ENCODE data around the gene DMRTC2. TPM values are rescaled to one million over a fixed set of nuclear protein-coding genes. Genes with fewer than 3 reads are reported as not detected.

Gene DMRTC2
- total and polyA plus RNA-seq, 2 of the 13 experiments (the other 11 are each of a cell fraction or from before 2014, with no cell fraction given): not detected

GRCh38 chr19:41853768-41854167 lies 8.9 kb downstream of the DMRTC2 start (continued):
- TF ChIP-seq RFX5 (IDR thresholded peaks at IDR 0.05; ENCODE audit: low read depth, low read length) (no peak), CEBPB (IDR thresholded peaks at IDR 0.05; ENCODE audit: borderline replicate concordance, low read depth, low read length) (no peak), ZNF83 (CRISPR knock-in tag; IDR thresholded peaks at IDR 0.05; ENCODE audit: borderline replicate concordance) (no peak), ZNF274 (CRISPR knock-in tag; IDR thresholded peaks at IDR 0.05) (no peak), ZFX (CRISPR knock-in tag; IDR thresholded peaks at IDR 0.05; ENCODE audit: low read depth) (no peak), FOXO1 (CRISPR knock-in tag; IDR thresholded peaks at IDR 0.05) (no peak), IKZF1 (IDR thresholded peaks at IDR 0.05) (no peak), PAX8 (CRISPR knock-in tag; IDR thresholded peaks at IDR 0.05; ENCODE audit: borderline replicate concordance) (no peak)

- no peak for FAIRE-seq
- 9% methylated on average over 8 of the region's 8 CpGs for WGBS (ENCODE audit: low lambda C conversion rate)
- BruUV-seq (replicated peaks): no TSS peak
- peak in 1 of 2 experiments; percentile 45; a peak in 1 of 4 replicates for TF ChIP-seq POLR2A (IDR thresholded peaks at IDR 0.05; ENCODE audit: insufficient read depth in 1 of 2, low read depth in 2 of 2, low read length in 2 of 2)
- TF ChIP-seq, protein P1, sequence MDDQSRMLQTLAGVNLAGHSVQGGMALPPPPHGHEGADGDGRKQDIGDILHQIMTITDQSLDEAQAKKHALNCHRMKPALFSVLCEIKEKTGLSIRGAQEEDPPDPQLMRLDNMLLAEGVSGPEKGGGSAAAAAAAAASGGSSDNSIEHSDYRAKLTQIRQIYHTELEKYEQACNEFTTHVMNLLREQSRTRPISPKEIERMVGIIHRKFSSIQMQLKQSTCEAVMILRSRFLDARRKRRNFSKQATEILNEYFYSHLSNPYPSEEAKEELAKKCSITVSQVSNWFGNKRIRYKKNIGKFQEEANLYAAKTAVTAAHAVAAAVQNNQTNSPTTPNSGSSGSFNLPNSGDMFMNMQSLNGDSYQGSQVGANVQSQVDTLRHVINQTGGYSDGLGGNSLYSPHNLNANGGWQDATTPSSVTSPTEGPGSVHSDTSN (CRISPR knock-in tag; IDR thresholded peaks at IDR 0.05; ENCODE audit: borderline replicate concordance): no peak
- TF ChIP-seq, protein P2, sequence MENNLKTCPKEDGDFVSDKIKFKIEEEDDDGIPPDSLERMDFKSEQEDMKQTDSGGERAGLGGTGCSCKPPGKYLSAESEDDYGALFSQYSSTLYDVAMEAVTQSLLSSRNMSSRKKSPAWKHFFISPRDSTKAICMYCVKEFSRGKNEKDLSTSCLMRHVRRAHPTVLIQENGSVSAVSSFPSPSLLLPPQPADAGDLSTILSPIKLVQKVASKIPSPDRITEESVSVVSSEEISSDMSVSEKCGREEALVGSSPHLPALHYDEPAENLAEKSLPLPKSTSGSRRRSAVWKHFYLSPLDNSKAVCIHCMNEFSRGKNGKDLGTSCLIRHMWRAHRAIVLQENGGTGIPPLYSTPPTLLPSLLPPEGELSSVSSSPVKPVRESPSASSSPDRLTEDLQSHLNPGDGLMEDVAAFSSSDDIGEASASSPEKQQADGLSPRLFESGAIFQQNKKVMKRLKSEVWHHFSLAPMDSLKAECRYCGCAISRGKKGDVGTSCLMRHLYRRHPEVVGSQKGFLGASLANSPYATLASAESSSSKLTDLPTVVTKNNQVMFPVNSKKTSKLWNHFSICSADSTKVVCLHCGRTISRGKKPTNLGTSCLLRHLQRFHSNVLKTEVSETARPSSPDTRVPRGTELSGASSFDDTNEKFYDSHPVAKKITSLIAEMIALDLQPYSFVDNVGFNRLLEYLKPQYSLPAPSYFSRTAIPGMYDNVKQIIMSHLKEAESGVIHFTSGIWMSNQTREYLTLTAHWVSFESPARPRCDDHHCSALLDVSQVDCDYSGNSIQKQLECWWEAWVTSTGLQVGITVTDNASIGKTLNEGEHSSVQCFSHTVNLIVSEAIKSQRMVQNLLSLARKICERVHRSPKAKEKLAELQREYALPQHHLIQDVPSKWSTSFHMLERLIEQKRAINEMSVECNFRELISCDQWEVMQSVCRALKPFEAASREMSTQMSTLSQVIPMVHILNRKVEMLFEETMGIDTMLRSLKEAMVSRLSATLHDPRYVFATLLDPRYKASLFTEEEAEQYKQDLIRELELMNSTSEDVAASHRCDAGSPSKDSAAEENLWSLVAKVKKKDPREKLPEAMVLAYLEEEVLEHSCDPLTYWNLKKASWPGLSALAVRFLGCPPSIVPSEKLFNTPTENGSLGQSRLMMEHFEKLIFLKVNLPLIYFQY (CRISPR knock-in tag; IDR thresholded peaks at IDR 0.05; ENCODE audit: borderline replicate concordance): no peak
- TF ChIP-seq, protein P3, sequence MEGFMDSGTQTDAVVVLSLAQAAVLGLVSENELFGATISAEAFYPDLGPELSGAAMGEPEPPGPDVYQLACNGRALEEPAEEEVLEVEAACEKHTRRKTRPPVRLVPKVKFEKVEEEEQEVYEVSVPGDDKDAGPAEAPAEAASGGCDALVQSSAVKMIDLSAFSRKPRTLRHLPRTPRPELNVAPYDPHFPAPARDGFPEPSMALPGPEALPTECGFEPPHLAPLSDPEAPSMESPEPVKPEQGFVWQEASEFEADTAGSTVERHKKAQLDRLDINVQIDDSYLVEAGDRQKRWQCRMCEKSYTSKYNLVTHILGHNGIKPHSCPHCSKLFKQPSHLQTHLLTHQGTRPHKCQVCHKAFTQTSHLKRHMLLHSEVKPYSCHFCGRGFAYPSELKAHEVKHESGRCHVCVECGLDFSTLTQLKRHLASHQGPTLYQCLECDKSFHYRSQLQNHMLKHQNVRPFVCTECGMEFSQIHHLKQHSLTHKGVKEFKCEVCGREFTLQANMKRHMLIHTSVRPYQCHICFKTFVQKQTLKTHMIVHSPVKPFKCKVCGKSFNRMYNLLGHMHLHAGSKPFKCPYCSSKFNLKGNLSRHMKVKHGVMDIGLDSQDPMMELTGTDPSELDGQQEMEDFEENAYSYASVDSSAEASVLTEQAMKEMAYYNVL (CRISPR knock-in tag; IDR thresholded peaks at IDR 0.05; ENCODE audit: borderline replicate concordance): no peak
- no peak for TF ChIP-seq EZH2 (conservative IDR thresholded peaks at IDR 0.05; ENCODE audit: low read depth, low read length)
- TF ChIP-seq ZNF451 (CRISPR knock-in tag; IDR thresholded peaks at IDR 0.05): no peak
Observed at GRCh38 chr19:41859213-41859617, 14.4 kb downstream of the DMRTC2 start.

More at GRCh38 chr19:41859213-41859617, 14.4 kb downstream of the DMRTC2 start:
- Histone ChIP-seq H3K4me2 (ENCODE audit: low read depth, low read length) (peak overlapping the region; percentile 66), H3K9ac (ENCODE audit: insufficient read depth, low read depth, low read length) (peak overlapping the region; percentile 40), H2AFZ (ENCODE audit: low read length) (no peak overlapping the region), H3K9me3 (ENCODE audit: low read length) (no peaks in the 10 kb centered on the region), H3K27ac (ENCODE audit: extremely low read length, insufficient read depth, low read length) (no peak overlapping the region), H3K79me2 (ENCODE audit: insufficient read depth, low read length) (peaks cover 41% of the 10 kb centered on the region), H4K20me1 (ENCODE audit: insufficient read depth, low read length) (peaks cover 34% of the 10 kb centered on the region), H3K4me1 (ENCODE audit: insufficient read depth, low read length) (peaks cover 38% of the 10 kb centered on the region), H3K4me3 (replicated peaks in 1 of 3; ENCODE audit: insufficient read depth in 1 of 3, low read depth in 2 of 3, low read length in 3 of 3) (peak overlapping the region; percentile 17 to 99 (median 27); a peak in 3 of 6 replicates), H3K36me3 (replicated peaks in 1 of 2; ENCODE audit: control insufficient read depth in 1 of 2, insufficient read depth in 2 of 2, low read length in 2 of 2) (peaks cover 15 to 35% of the 10 kb centered on the region in 2 experiments), H3K27me3 (ENCODE audit: control insufficient read depth in 1 of 2, insufficient read depth in 2 of 2, low read length in 2 of 2) (peaks cover 0 to 12% of the 10 kb centered on the region in 2 experiments; a peak in 2 of 5 replicates)
- intact Hi-C loops (cut with micrococcal nuclease; ENCODE audit: unreplicated experiment) (no loop called here), in situ Hi-C loops (cut with HindIII; ENCODE audit: extremely low pct_ligation_motif_present, low pct_unique_long_range_greater_than_20kb) (no loop called here)
- ChIA-PET POLR2A (interaction anchor here (0.6 to 3.6 kb wide), 15 partner anchors 12 to 1511 kb away, joined by 3 to 72 read pairs (median 4); partner anchors contain the start of genes C19orf47, DMAC2, HNRNPUL1 and PLD3), CTCF (ENCODE audit: low intra/inter-chr PET ratio, low total read pairs) (interaction anchor here (1.3 kb wide), 1 partner anchor 75 kb away, joined by 4 read pairs; no protein-coding TSS in a partner anchor)
- DNase-seq (ENCODE audit: low spot score) (no peak), ATAC-seq (no peak)
